H1 (cell line): ENCODE data around the gene CTTNBP2NL. TPM values are rescaled to one million over a fixed set of nuclear protein-coding genes. Genes with fewer than 3 reads are reported as not detected.

Experiments used
- CBX5 ChIP-seq: fragments of 300-800, 300-1000 bp; sonication (generic); IDR thresholded peaks from 2 replicates; pipeline ENCODE4 v1.7.1; 2016; ENCODE audit warnings: antibody characterized with exemption, low read length, low read depth
- KDM4A ChIP-seq: IDR thresholded peaks from one replicate; pipeline ENCODE4 v1.7.1; 2012; ENCODE audit warnings: low read depth, mild to moderate bottlenecking, moderate library complexity, low read length, inconsistent platforms; ENCODE audit not compliant: severe bottlenecking
- POLR2A ChIP-seq, 2 experiments: IDR thresholded peaks; 1 replicate in 1 of 2; 2 replicates in 1 of 2; pipeline ENCODE4 v1.6.1; 2011; ENCODE audit warnings: low read depth in 2 of 2, low read length in 2 of 2, mild to moderate bottlenecking in 2 of 2; ENCODE audit errors: control extremely low read depth in 1 of 2
- POU5F1 ChIP-seq: IDR thresholded peaks from 2 replicates; pipeline ENCODE4 v1.6.1; 2011; ENCODE audit warnings: low read depth, mild to moderate bottlenecking, low read length, moderate library complexity
- RNF2 ChIP-seq: fragments of 200-900, 300-1000 bp; sonication (generic); IDR thresholded peaks from 2 replicates; pipeline ENCODE4 v1.7.1; 2016; ENCODE audit warnings: borderline replicate concordance, low read depth, mild to moderate bottlenecking, antibody characterized with exemption, low read length; ENCODE audit not compliant: poor library complexity, severe bottlenecking; ENCODE audit errors: missing control alignments
- RXRA ChIP-seq: IDR thresholded peaks from 2 replicates; pipeline ENCODE4 v1.6.1; 2011; ENCODE audit warnings: low read depth, mild to moderate bottlenecking, low read length, moderate library complexity; ENCODE audit not compliant: insufficient read depth
- SRF ChIP-seq: IDR thresholded peaks from 2 replicates; pipeline ENCODE4 v1.6.1; 2011; ENCODE audit warnings: mild to moderate bottlenecking, low read depth, low read length, moderate library complexity
- SUZ12 ChIP-seq: fragments of 200-600 bp; sonication (generic); IDR thresholded peaks from 2 replicates; pipeline ENCODE4 v1.6.1; 2012; ENCODE audit warnings: mild to moderate bottlenecking, inconsistent platforms, low read length, moderate library complexity, mixed read lengths
- polyA plus RNA-seq, 7 experiments: library from polyadenylated mRNA; depleted of rRNA in 3 of 7; stranded (reverse) in 5 of 7; unstranded in 2 of 7; fragments of >200 nt in 5 of 7; fragments of 200-250 nt in 2 of 7; gene quantifications; 1 replicate in 5 of 7; 2 replicates in 1 of 7; 4 replicates in 1 of 7; pipeline versions ENCODE4 v1.2.1 to v1.2.3, GENCODE V29; 2011 to 2013; ENCODE audit warnings: missing spikeins in 2 of 7, mixed read lengths in 2 of 7
- total RNA-seq: library from RNA; stranded (reverse); fragmentation: NEBNext Ultra II Directional; extraction: Animal tissue kit (Norgen Biotek cat#: 25700); gene quantifications from 2 replicates; pipeline ENCODE4 v1.2.1, GENCODE V29; 2021

The CTTNBP2NL gene
- total and polyA plus RNA-seq, 2 of the 8 experiments (the other 6 are each of a cell fraction or from before 2014, with no cell fraction given): 6.4 to 35.1 TPM

GRCh38 chr1:112391603-112391940, 4.4 kb upstream of the CTTNBP2NL start (continued):
- TF ChIP-seq KDM4A: no peak
- TF ChIP-seq SRF: no peak
- no peak for TF ChIP-seq CBX5
- TF ChIP-seq RNF2: no peak
- TF ChIP-seq POLR2A (IDR thresholded peaks at IDR 0.05; ENCODE audit: control extremely low read depth in 1 of 2, low read depth in 2 of 2, low read length in 2 of 2): no peak
- TF ChIP-seq POU5F1: no peak
- no peak for TF ChIP-seq RXRA
- no peak for TF ChIP-seq SUZ12
